Measurements from ENCODE around the gene ANKH.

DNA sequence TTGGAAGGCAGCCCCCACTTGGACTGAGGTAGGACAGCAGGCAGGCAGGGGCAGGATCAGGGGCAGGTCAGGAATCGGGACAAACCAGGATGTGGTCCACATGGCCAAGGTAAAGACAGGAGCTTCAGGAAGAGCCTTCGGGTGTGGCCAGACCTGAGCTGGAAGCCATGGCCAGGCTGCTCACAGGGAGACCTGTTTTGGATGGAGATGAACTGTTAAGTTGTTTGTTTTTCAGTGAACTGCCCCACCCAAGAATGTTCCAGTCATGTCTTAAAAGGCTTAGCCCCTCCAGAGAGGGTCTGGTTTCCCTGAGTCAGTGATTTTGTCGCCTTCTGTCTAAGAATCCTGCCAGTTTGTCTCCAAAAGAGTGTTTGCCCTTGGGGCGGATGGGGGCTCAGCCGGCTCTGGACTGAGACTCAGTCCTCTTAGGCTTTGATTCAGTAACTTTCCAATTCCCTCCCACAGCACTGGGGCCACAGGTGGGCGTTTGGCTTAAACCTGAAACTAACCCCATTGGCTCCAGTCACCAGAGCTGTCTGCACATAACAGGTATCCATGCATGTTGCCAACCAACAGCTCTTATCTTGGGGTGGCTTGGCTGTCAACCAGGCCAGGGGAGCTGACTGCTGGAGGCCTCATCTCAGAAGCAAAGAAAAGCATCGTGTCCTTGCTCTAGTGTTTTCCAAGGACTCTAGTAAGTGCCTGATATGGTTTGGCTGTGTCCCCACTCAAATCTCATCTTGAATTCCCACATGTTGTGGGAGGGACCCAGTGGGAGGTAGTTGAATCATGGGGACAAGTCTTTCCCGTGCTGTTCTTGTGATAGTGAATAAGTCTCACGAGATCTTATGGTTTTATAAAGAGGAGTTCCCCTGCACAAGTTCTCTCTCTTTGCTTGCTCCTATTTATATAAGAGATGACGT, 11.3 kb upstream of the ANKH start:
- TF ChIP-seq, protein P1, sequence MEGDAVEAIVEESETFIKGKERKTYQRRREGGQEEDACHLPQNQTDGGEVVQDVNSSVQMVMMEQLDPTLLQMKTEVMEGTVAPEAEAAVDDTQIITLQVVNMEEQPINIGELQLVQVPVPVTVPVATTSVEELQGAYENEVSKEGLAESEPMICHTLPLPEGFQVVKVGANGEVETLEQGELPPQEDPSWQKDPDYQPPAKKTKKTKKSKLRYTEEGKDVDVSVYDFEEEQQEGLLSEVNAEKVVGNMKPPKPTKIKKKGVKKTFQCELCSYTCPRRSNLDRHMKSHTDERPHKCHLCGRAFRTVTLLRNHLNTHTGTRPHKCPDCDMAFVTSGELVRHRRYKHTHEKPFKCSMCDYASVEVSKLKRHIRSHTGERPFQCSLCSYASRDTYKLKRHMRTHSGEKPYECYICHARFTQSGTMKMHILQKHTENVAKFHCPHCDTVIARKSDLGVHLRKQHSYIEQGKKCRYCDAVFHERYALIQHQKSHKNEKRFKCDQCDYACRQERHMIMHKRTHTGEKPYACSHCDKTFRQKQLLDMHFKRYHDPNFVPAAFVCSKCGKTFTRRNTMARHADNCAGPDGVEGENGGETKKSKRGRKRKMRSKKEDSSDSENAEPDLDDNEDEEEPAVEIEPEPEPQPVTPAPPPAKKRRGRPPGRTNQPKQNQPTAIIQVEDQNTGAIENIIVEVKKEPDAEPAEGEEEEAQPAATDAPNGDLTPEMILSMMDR (IDR thresholded peaks at IDR 0.05) = no peak
- no peak for TF ChIP-seq EZH2 (IDR thresholded peaks at IDR 0.05)

Data from neural progenitor cell (in vitro differentiated cells).